ENCODE results near the gene MAGEH1.

GRCh38 chrX:55452833-55453124 lies 852 bp downstream of the MAGEH1 start:
- TF ChIP-seq CTCF (IDR thresholded peaks at IDR 0.05; ENCODE audit: insufficient read depth, low read length, poor library complexity, severe bottlenecking) = no peak
- no peak for TF ChIP-seq EZH2phosphoT487 (conservative IDR thresholded peaks at IDR 0.05; ENCODE audit: low read length)
